OCI-M1 (cell line): Measurements from ENCODE around the gene SERGEF.
A peak's percentile ranks its signal among the peaks of the same experiment; 100 is the strongest.

Experiments used
- DNase-seq: peaks from one replicate; lab custom pipeline; 2025; lab: John Stamatoyannopoulos, UW

Gene SERGEF

GRCh38 chr11:18012906-18013781 lies at the start of gene SERGEF:
SERGEF (minus strand) TSS chr11:18013047; CDS start chr11:18013010, 37 bp downstream.
- DNase-seq: peak; percentile 94

GRCh38 chr11:18061351-18061750 lies 48.5 kb upstream of the SERGEF start:
- DNase-seq: peak; percentile 9

GRCh38 chr11:18056561-18057181 lies 43.8 kb upstream of the SERGEF start:
- DNase-seq: no peak

- DNase-seq: no peak
Observed at GRCh38 chr11:18054511-18055103, 41.8 kb upstream of the SERGEF start.

- peak; percentile 36 for DNase-seq
Observed at GRCh38 chr11:18050848-18051247, 38.0 kb upstream of the SERGEF start.

- DNase-seq: no peak
Observed at GRCh38 chr11:18046116-18046777, 33.4 kb upstream of the SERGEF start, which contains the start of gene TPH1. TPH1 (minus strand) TSS chr11:18046269; CDS start chr11:18040762, 5,507 bp downstream.

- no peak for DNase-seq
Observed at GRCh38 chr11:18036456-18036855, 23.6 kb upstream of the SERGEF start.

GRCh38 chr11:18027475-18027874 lies 14.6 kb upstream of the SERGEF start:
- no peak for DNase-seq

GRCh38 chr11:18022419-18022818 lies 9.6 kb upstream of the SERGEF start:
- DNase-seq: no peak

GRCh38 chr11:18019650-18020049 lies 6.8 kb upstream of the SERGEF start:
- no peak for DNase-seq

GRCh38 chr11:18016789-18017188 lies 3.9 kb upstream of the SERGEF start:
- DNase-seq: peak; percentile 78

GRCh38 chr11:18014876-18015275 lies 2.0 kb upstream of the SERGEF start:
- no peak for DNase-seq

GRCh38 chr11:18013790-18014507 lies 1.1 kb upstream of the SERGEF start:
- DNase-seq: peak; percentile 61

GRCh38 chr11:18012122-18012905 lies 533 bp downstream of the SERGEF start:
- DNase-seq: peak; percentile 49

GRCh38 chr11:18011633-18012032 lies 1.2 kb downstream of the SERGEF start:
- no peak for DNase-seq

- no peak for DNase-seq
Observed at GRCh38 chr11:18010977-18011586, 1.8 kb downstream of the SERGEF start.

GRCh38 chr11:18010121-18010670 lies 2.7 kb downstream of the SERGEF start:
- peak; percentile 26 for DNase-seq

- peak; percentile 31 for DNase-seq
Observed at GRCh38 chr11:18005376-18006129, 7.3 kb downstream of the SERGEF start.

- DNase-seq: no peak
Observed at GRCh38 chr11:18001191-18001590, 11.7 kb downstream of the SERGEF start.
